H9 (cell line): ENCODE results near the gene NELFCD. TPM values are rescaled to one million over a fixed set of nuclear protein-coding genes. Genes with fewer than 3 reads are reported as not detected.
A peak's percentile ranks its signal among the peaks of the same experiment; 100 is the strongest.

Experiments
- DNase-seq: peaks from one replicate; pipeline ENCODE4 v3.0.0-alpha.2; 2017
- H2AFZ ChIP-seq: one replicate; pipeline ENCODE4 v1.6.1; 2013; ENCODE audit warnings: mild to moderate bottlenecking, low read length, control low read depth, moderate library complexity
- H2AK5ac ChIP-seq: 2 replicates; pipeline ENCODE4 v1.6.1; 2013; ENCODE audit warnings: low read length, control low read depth, mixed read lengths; ENCODE audit not compliant: insufficient read length
- H2BK120ac ChIP-seq: one replicate; pipeline ENCODE4 v1.6.1; 2013; ENCODE audit warnings: low read depth, mild to moderate bottlenecking, low read length, control low read depth, inconsistent platforms; ENCODE audit not compliant: poor library complexity, severe bottlenecking
- H2BK12ac ChIP-seq: 2 replicates; pipeline ENCODE4 v1.6.1; 2013; ENCODE audit warnings: low read length, control low read depth, mixed read lengths, low read depth; ENCODE audit not compliant: insufficient read length
- H2BK15ac ChIP-seq: 2 replicates; pipeline ENCODE4 v1.6.1; 2013; ENCODE audit warnings: low read depth, low read length, control low read depth
- H2BK20ac ChIP-seq: one replicate; pipeline ENCODE4 v1.6.1; 2013; ENCODE audit warnings: low read depth, mild to moderate bottlenecking, low read length, control low read depth, inconsistent platforms; ENCODE audit not compliant: poor library complexity, severe bottlenecking
- H2BK5ac ChIP-seq: 2 replicates; pipeline ENCODE4 v1.6.1; 2013; ENCODE audit warnings: low read length, control low read depth, mixed read lengths; ENCODE audit not compliant: insufficient read length
- H3K14ac ChIP-seq: 2 replicates; pipeline ENCODE4 v1.6.1; 2013; ENCODE audit warnings: low read length, control low read depth; ENCODE audit not compliant: insufficient read depth
- H3K18ac ChIP-seq: 2 replicates; pipeline ENCODE4 v1.6.1; 2013; ENCODE audit warnings: low read depth, mild to moderate bottlenecking, mixed read lengths, low read length, control low read depth; ENCODE audit not compliant: insufficient read length
- H3K23ac ChIP-seq: 2 replicates; pipeline ENCODE4 v1.6.1; 2013; ENCODE audit warnings: low read length, control low read depth, mixed read lengths, low read depth; ENCODE audit not compliant: insufficient read length
- H3K23me2 ChIP-seq: 2 replicates; pipeline ENCODE4 v1.6.1; 2013; ENCODE audit warnings: low read depth, mild to moderate bottlenecking, mixed read lengths, low read length, control low read depth; ENCODE audit not compliant: insufficient read length, poor library complexity, severe bottlenecking
- H3K27ac ChIP-seq: 2 replicates; pipeline ENCODE4 v1.5.1; 2013; ENCODE audit warnings: low read length, control low read depth, mixed read lengths, low read depth; ENCODE audit not compliant: insufficient read length
- H3K27me3 ChIP-seq: 2 replicates; pipeline ENCODE4 v1.6.1; 2013; ENCODE audit warnings: low read length, control low read depth, inconsistent platforms; ENCODE audit not compliant: insufficient read depth
- H3K4ac ChIP-seq: 2 replicates; pipeline ENCODE4 v1.6.1; 2013; ENCODE audit warnings: low read depth, mild to moderate bottlenecking, control low read depth, inconsistent platforms, low read length, moderate library complexity
- H3K4me1 ChIP-seq: 2 replicates; pipeline ENCODE4 v1.6.1; 2013; ENCODE audit warnings: low read length, control low read depth, inconsistent platforms; ENCODE audit not compliant: insufficient read depth
- H3K4me2 ChIP-seq: 2 replicates; pipeline ENCODE4 v1.6.1; 2013; ENCODE audit warnings: low read length, control low read depth, mixed read lengths; ENCODE audit not compliant: insufficient read length, insufficient read depth
- H3K56ac ChIP-seq: 2 replicates; pipeline ENCODE4 v1.6.1; 2013; ENCODE audit warnings: low read depth, mild to moderate bottlenecking, mixed read lengths, low read length, control low read depth; ENCODE audit not compliant: insufficient read length
- H3K79me1 ChIP-seq: 2 replicates; pipeline ENCODE4 v1.6.1; 2013; ENCODE audit warnings: low read depth, mild to moderate bottlenecking, moderate library complexity, low read length, control low read depth, inconsistent platforms; ENCODE audit not compliant: insufficient read depth, poor library complexity, severe bottlenecking
- H3K79me2 ChIP-seq: 2 replicates; pipeline ENCODE4 v1.6.1; 2013; ENCODE audit warnings: low read length, control low read depth, inconsistent platforms; ENCODE audit not compliant: insufficient read depth
- H3K9ac ChIP-seq: 2 replicates; pipeline ENCODE4 v1.6.1; 2013; ENCODE audit warnings: low read length, control low read depth, mixed read lengths; ENCODE audit not compliant: insufficient read length; ENCODE audit errors: extremely low read depth
- H3K9me3 ChIP-seq: one replicate; pipeline ENCODE4 v1.6.1; 2013; ENCODE audit warnings: low read depth, low read length, inconsistent platforms; ENCODE audit not compliant: control insufficient read depth
- H3T11ph ChIP-seq: one replicate; pipeline ENCODE4 v1.6.1; 2013; ENCODE audit warnings: mild to moderate bottlenecking, low read length, control low read depth, inconsistent platforms
- H4K20me1 ChIP-seq: one replicate; pipeline ENCODE4 v1.6.1; 2013; ENCODE audit not compliant: control insufficient read depth, insufficient read length, insufficient read depth
- H4K5ac ChIP-seq: 2 replicates; pipeline ENCODE4 v1.6.1; 2013; ENCODE audit warnings: low read depth, mild to moderate bottlenecking, mixed read lengths, low read length, control low read depth; ENCODE audit not compliant: insufficient read length
- H4K8ac ChIP-seq: replicated peaks from 2 replicates; pipeline ENCODE4 v1.6.1; 2013; ENCODE audit warnings: low read length, control low read depth, mixed read lengths, low read depth; ENCODE audit not compliant: insufficient read length
- H4K91ac ChIP-seq: 2 replicates; pipeline ENCODE4 v1.6.1; 2013; ENCODE audit warnings: low read depth, mild to moderate bottlenecking, moderate library complexity, mixed read lengths, low read length, control low read depth; ENCODE audit not compliant: insufficient read length
- H3K27ac Mint-ChIP-seq, 3 experiments: 2 replicates in 2 of 3; 3 replicates in 1 of 3; pipeline ENCODE4 v1.8.0; 2020 to 2021; ENCODE audit warnings: mixed read lengths in 3 of 3, mild to moderate bottlenecking in 1 of 3, moderate library complexity in 1 of 3
- H3K27me3 Mint-ChIP-seq: 2 replicates; pipeline ENCODE4 v1.8.0; 2021; ENCODE audit warnings: low read depth, mild to moderate bottlenecking, moderate library complexity, mixed read lengths
- H3K36me3 Mint-ChIP-seq, 3 experiments: 2 replicates in 2 of 3; 3 replicates in 1 of 3; pipeline ENCODE4 v1.8.0; 2020 to 2021; ENCODE audit warnings: low read depth in 3 of 3, mixed read lengths in 3 of 3; ENCODE audit not compliant: insufficient read depth in 1 of 3
- H3K4me1 Mint-ChIP-seq, 2 experiments: 2 replicates each; pipeline ENCODE4 v1.8.0; 2020; ENCODE audit warnings: mixed read lengths in 2 of 2
- H3K4me3 Mint-ChIP-seq, 2 experiments: 2 replicates in 1 of 2; 3 replicates in 1 of 2; pipeline ENCODE4 v1.8.0; 2020 to 2021; ENCODE audit warnings: mild to moderate bottlenecking in 2 of 2, mixed read lengths in 2 of 2, moderate library complexity in 1 of 2
- H3K9me3 Mint-ChIP-seq, 2 experiments: 2 replicates in 1 of 2; 3 replicates in 1 of 2; pipeline ENCODE4 v1.8.0; 2020; ENCODE audit warnings: mild to moderate bottlenecking in 2 of 2, mixed read lengths in 2 of 2, moderate library complexity in 1 of 2
- WGBS: extraction: QIAGEN DNeasy Blood & Tissue Kit; methylation state at CpG from one replicate; pipeline ENCODE4 v1.1.7; 2013; ENCODE audit warnings: missing lambda C conversion rate, low lambda C conversion rate, mixed read lengths; ENCODE audit not compliant: insufficient read length; ENCODE audit errors: extremely low coverage; 5-methylcytosine and 5-hydroxymethylcytosine counted together
- total RNA-seq: library from RNA; stranded (reverse); gene quantifications from 2 replicates; pipeline ENCODE4 v1.2.1, GENCODE V29; 2021
- TF ChIP-seq, protein P1 (sequence below): fragments of 200-600 bp; sonication (generic); conservative IDR thresholded peaks from 3 replicates; pipeline ENCODE4 v1.8.0; 2021; ENCODE audit warnings: antibody characterized with exemption, mild to moderate bottlenecking

The NELFCD gene
- total RNA-seq, 1 experiment from 2014 or later, result 57.8 TPM

DNA sequence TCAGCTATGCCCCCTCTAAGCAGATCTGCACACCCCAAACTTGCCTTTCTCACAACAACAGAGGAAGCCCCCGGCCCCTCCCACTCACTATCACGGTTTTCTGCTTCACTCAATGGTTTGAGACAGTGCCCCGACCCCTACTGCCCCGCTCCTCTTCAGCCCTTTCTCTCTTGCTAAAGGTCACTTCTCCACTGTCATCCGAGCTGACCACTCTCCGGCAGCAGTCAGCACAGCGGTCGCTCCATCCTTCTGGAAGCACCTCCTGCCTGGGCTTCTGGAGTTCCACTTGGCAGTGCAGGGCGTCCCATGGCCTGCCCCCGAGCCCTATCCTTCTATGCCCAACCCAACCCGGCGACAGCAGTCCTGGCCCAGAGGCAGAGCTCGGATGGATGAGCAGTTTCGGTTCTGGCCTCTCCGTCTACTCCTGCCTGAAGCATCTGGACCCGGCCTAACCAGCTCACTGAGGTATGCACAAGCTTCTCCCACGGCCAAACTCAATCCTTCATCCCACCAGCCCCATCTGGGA is 21.9 kb downstream of the NELFCD start:
- Mint-ChIP-seq H3K9me3 (no peaks in the 10 kb centered on the region), H3K4me1 (peaks cover 13 to 14% of the 10 kb centered on the region in 2 experiments), H3K36me3 (peaks cover 0 to 21% (median 20%) of the 10 kb centered on the region in 3 experiments; a peak in 4 of 7 replicates), H3K27ac (peak overlapping the region in 1 of 3 experiments; percentile 78; a peak in 1 of 7 replicates), H3K4me3 (no peak overlapping the region), H3K27me3 (peaks cover 3% of the 10 kb centered on the region)
- Histone ChIP-seq H2BK20ac (no peak overlapping the region), H3K27me3 (no peaks in the 10 kb centered on the region), H2BK120ac (no peak overlapping the region), H3K9me3 (no peaks in the 10 kb centered on the region), H3K23me2 (peaks cover 3% of the 10 kb centered on the region), H3K23ac (no peak overlapping the region), H4K5ac (no peak overlapping the region), H4K8ac (no peak overlapping the region), H3K18ac (no peak overlapping the region), H4K91ac (no peak overlapping the region), H3K56ac (no peak overlapping the region), H3K14ac (no peak overlapping the region), H4K20me1 (no peaks in the 10 kb centered on the region), H3K4ac (no peak overlapping the region), H3K27ac (no peak overlapping the region), H2BK15ac (no peak overlapping the region), H3T11ph (no peak overlapping the region), H3K4me2 (no peak overlapping the region), H3K9ac (no peak overlapping the region), H3K79me1 (no peaks in the 10 kb centered on the region), H2AK5ac (no peak overlapping the region), H2BK5ac (no peak overlapping the region), H3K79me2 (no peaks in the 10 kb centered on the region), H3K4me1 (no peaks in the 10 kb centered on the region), H2AFZ (no peak overlapping the region), H2BK12ac (no peak overlapping the region)
- whole genome bisulfite sequencing, result no CpG with 5 or more reads among the region's 17 CpGs
- TF ChIP-seq, protein P1, sequence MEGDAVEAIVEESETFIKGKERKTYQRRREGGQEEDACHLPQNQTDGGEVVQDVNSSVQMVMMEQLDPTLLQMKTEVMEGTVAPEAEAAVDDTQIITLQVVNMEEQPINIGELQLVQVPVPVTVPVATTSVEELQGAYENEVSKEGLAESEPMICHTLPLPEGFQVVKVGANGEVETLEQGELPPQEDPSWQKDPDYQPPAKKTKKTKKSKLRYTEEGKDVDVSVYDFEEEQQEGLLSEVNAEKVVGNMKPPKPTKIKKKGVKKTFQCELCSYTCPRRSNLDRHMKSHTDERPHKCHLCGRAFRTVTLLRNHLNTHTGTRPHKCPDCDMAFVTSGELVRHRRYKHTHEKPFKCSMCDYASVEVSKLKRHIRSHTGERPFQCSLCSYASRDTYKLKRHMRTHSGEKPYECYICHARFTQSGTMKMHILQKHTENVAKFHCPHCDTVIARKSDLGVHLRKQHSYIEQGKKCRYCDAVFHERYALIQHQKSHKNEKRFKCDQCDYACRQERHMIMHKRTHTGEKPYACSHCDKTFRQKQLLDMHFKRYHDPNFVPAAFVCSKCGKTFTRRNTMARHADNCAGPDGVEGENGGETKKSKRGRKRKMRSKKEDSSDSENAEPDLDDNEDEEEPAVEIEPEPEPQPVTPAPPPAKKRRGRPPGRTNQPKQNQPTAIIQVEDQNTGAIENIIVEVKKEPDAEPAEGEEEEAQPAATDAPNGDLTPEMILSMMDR, result no peak
- DNase-seq, result no peak
